ENCODE measurements around the gene C16orf89. TPM values are rescaled to one million over a fixed set of nuclear protein-coding genes. Genes with fewer than 3 reads are reported as not detected.

C16orf89 gene
- total RNA-seq, 4 donors from 2014 or later = 0.62 to 21.0 (median 7.7) TPM

- H3K4me3 ChIP-seq = no peak overlapping the region
- H3K4me1 ChIP-seq = no peaks in the 10 kb centered on the region
- no peak overlapping the region for H3K27ac ChIP-seq
- no peaks in the 10 kb centered on the region for H3K9me3 ChIP-seq
- ATAC-seq = no peak
- TF ChIP-seq CTCF (IDR thresholded peaks at IDR 0.05) = no peak
- TF ChIP-seq POLR2A (IDR thresholded peaks at IDR 0.05) = no peak
- TF ChIP-seq EP300 (IDR thresholded peaks at IDR 0.05) = no peak
- no peak for TF ChIP-seq POLR2AphosphoS5 (IDR thresholded peaks at IDR 0.05)
- peaks cover 14% of the 10 kb centered on the region for H3K27me3 ChIP-seq
- no peaks in the 10 kb centered on the region for H3K36me3 ChIP-seq
- 63 to 84% methylated on average over 6 to 8 of the region's 19 CpGs for WGBS, 2 donors (ENCODE audit: low coverage in 1 of 2)
These were observed 2.7 kb downstream of the C16orf89 start for GRCh38 chr16:5062790-5063765.

GRCh38 chr16:5062051-5062450, 3.7 kb downstream of the C16orf89 start:
- H3K4me1 ChIP-seq = no peaks in the 10 kb centered on the region
- 92% methylated on average over 4 of the region's 11 CpGs; no CpG with 5 or more reads in 1 of the 2 donors for WGBS, 2 donors (ENCODE audit: low coverage in 1 of 2)
- no peaks in the 10 kb centered on the region for H3K9me3 ChIP-seq
- no peaks in the 10 kb centered on the region for H3K36me3 ChIP-seq
- peaks cover 14% of the 10 kb centered on the region for H3K27me3 ChIP-seq
- H3K4me3 ChIP-seq = no peak overlapping the region
- H3K27ac ChIP-seq = no peak overlapping the region
- no peak for ATAC-seq
- TF ChIP-seq POLR2AphosphoS5 (IDR thresholded peaks at IDR 0.05) = no peak
- TF ChIP-seq CTCF (IDR thresholded peaks at IDR 0.05) = no peak
- no peak for TF ChIP-seq EP300 (IDR thresholded peaks at IDR 0.05)
- TF ChIP-seq POLR2A (IDR thresholded peaks at IDR 0.05) = no peak

- no peak for TF ChIP-seq CTCF (IDR thresholded peaks at IDR 0.05)
- no peak for TF ChIP-seq EP300 (IDR thresholded peaks at IDR 0.05)
- no peak for TF ChIP-seq POLR2AphosphoS5 (IDR thresholded peaks at IDR 0.05)
- TF ChIP-seq POLR2A (IDR thresholded peaks at IDR 0.05) = no peak
- no peaks in the 10 kb centered on the region for H3K9me3 ChIP-seq
- WGBS, 2 donors (ENCODE audit: low coverage in 1 of 2) = 61 to 80% methylated on average over 1 to 4 of the region's 10 CpGs
- H3K27ac ChIP-seq = no peak overlapping the region
- no peak overlapping the region for H3K4me3 ChIP-seq
- H3K27me3 ChIP-seq = peaks cover 14% of the 10 kb centered on the region
- no peaks in the 10 kb centered on the region for H3K4me1 ChIP-seq
- H3K36me3 ChIP-seq = no peaks in the 10 kb centered on the region
- no peak for ATAC-seq
These were observed 5.6 kb downstream of the C16orf89 start for GRCh38 chr16:5060073-5060641.

- Histone ChIP-seq H3K27ac (no peak overlapping the region), H3K9me3 (no peaks in the 10 kb centered on the region), H3K36me3 (no peaks in the 10 kb centered on the region), H3K4me3 (no peak overlapping the region), H3K27me3 (peaks cover 14% of the 10 kb centered on the region), H3K4me1 (no peaks in the 10 kb centered on the region)
- TF ChIP-seq EP300 (IDR thresholded peaks at IDR 0.05) = no peak
- no peak for TF ChIP-seq CTCF (IDR thresholded peaks at IDR 0.05)
- TF ChIP-seq POLR2AphosphoS5 (IDR thresholded peaks at IDR 0.05) = no peak
- no peak for TF ChIP-seq POLR2A (IDR thresholded peaks at IDR 0.05)
- WGBS, 2 donors (ENCODE audit: low coverage in 1 of 2) = 56 to 82% methylated on average over 2 to 4 of the region's 6 CpGs
- ATAC-seq = no peak
These were observed 6.2 kb downstream of the C16orf89 start for GRCh38 chr16:5059386-5060072.
